Caco-2 (cell line): ENCODE measurements around the gene ZNF48. TPM values are rescaled to one million over a fixed set of nuclear protein-coding genes. Genes with fewer than 3 reads are reported as not detected.

Source experiments
- BruUV-seq: library from RNA; stranded (reverse); fragments of 400-500 nt; replicated peaks from 2 replicates; lab custom pipeline; 2021; lab: Mats Ljungman, UMichigan
- CTCF ChIA-PET: fragments of 300-600 bp; sonication (Branson Sonifier 250); formaldehyde crosslinking; loops from one replicate; lab custom pipeline; 2022; ENCODE audit warnings: antibody characterized with exemption; lab: Charles Lee
- POLR2A ChIA-PET: fragments of 300-600 bp; sonication (Branson Sonifier 250); formaldehyde crosslinking; loops from one replicate; lab custom pipeline; 2022; ENCODE audit warnings: antibody characterized with exemption; lab: Charles Lee
- DNase-seq, 2 experiments: peaks; one replicate each; pipeline versions ENCODE4 v3.0.0 to v3.0.0-alpha.2; 2020 to 2022
- H3K27me3 ChIP-seq: replicated peaks from 2 replicates; pipeline ENCODE4 v1.6.0; 2011; ENCODE audit warnings: low read length; ENCODE audit not compliant: control insufficient read depth, insufficient read depth
- H3K36me3 ChIP-seq: 2 replicates; pipeline ENCODE4 v1.5.1; 2011; ENCODE audit warnings: low read length; ENCODE audit not compliant: control insufficient read depth, insufficient read depth
- H3K4me1 ChIP-seq: fragments of 250-450 bp; sonication (Bioruptor Pico); 2 replicates; pipeline ENCODE4 v1.5.1; 2020; ENCODE audit warnings: mild to moderate bottlenecking
- H3K4me3 ChIP-seq: 2 replicates; pipeline ENCODE4 v1.5.1; 2011; ENCODE audit warnings: low read depth, mild to moderate bottlenecking, control low read depth, low read length
- H3K9me3 ChIP-seq: fragments of 250-450 bp; sonication (Bioruptor Pico); 2 replicates; pipeline ENCODE4 v1.5.1; 2020; ENCODE audit warnings: mild to moderate bottlenecking, moderate library complexity
- H3K27ac Mint-ChIP-seq: one replicate; pipeline ENCODE4 v1.8.0; 2022; ENCODE audit warnings: mixed read lengths; ENCODE audit not compliant: unreplicated experiment
- H3K27me3 Mint-ChIP-seq: one replicate; pipeline ENCODE4 v1.8.0; 2022; ENCODE audit warnings: mixed read lengths; ENCODE audit not compliant: insufficient read depth, unreplicated experiment
- H3K36me3 Mint-ChIP-seq: one replicate; pipeline ENCODE4 v1.8.0; 2022; ENCODE audit warnings: mild to moderate bottlenecking, mixed read lengths; ENCODE audit not compliant: insufficient read depth, unreplicated experiment
- H3K4me1 Mint-ChIP-seq: one replicate; pipeline ENCODE4 v1.8.0; 2022; ENCODE audit warnings: low read depth, mixed read lengths; ENCODE audit not compliant: unreplicated experiment
- H3K4me3 Mint-ChIP-seq: one replicate; pipeline ENCODE4 v1.8.0; 2022; ENCODE audit warnings: mild to moderate bottlenecking, moderate library complexity, mixed read lengths; ENCODE audit not compliant: unreplicated experiment
- H3K9me3 Mint-ChIP-seq: one replicate; pipeline ENCODE4 v1.8.0; 2022; ENCODE audit warnings: mixed read lengths; ENCODE audit not compliant: unreplicated experiment
- intact Hi-C: fragments of 100-400 bp; cut with micrococcal nuclease; formaldehyde crosslinking; loops from one replicate; pipeline ENCODE4 v1.10.0; 2022; ENCODE audit not compliant: unreplicated experiment
- total RNA-seq: library from RNA; stranded (reverse); gene quantifications from 2 replicates; pipeline ENCODE4 v1.2.3, GENCODE V29; 2022
- TF ChIP-seq, protein P1 (sequence below), 2 experiments: fragments of 200-600 bp in 1 of 2; IDR thresholded peaks; 1 replicate in 1 of 2; 2 replicates in 1 of 2; pipeline versions ENCODE4 v1.5.1 to v1.8.0; 2011 to 2022; ENCODE audit warnings: antibody characterized with exemption in 1 of 2, control low read depth in 1 of 2, inconsistent platforms in 1 of 2, low read depth in 1 of 2, low read length in 1 of 2, mild to moderate bottlenecking in 1 of 2, moderate library complexity in 1 of 2; ENCODE audit not compliant: insufficient read depth in 1 of 2, severe bottlenecking in 1 of 2, unreplicated experiment in 1 of 2

ZNF48 gene
- total RNA-seq, 1 experiment from 2014 or later, result 13.4 TPM

DNA sequence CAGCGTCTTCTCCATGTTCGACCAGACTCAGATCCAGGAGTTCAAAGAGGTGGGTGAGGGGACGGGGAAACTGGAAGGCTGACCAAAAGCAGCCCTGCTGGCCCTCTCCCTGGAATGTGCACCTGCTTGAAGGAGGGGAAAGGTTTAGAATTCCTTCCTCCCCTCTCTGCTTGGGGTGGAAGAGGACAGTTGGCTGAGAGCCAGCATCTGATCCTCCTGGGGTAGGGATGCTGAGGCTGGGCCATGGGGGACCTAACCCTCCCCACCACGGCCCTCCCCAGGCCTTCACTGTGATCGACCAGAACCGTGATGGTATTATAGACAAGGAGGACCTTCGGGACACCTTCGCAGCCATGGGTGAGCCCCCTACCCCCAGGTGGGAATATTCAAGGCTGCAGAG is 19.4 kb upstream of the ZNF48 start:
- Mint-ChIP-seq H3K9me3 (no peaks in the 10 kb centered on the region), H3K4me1 (peaks cover 30% of the 10 kb centered on the region), H3K27ac (peak overlapping the region; percentile 57), H3K4me3 (no peak overlapping the region), H3K27me3 (no peaks in the 10 kb centered on the region), H3K36me3 (peaks cover 20% of the 10 kb centered on the region)
- no peak for DNase-seq
- intact Hi-C loops, result no loop called here
- TF ChIP-seq, protein P1, sequence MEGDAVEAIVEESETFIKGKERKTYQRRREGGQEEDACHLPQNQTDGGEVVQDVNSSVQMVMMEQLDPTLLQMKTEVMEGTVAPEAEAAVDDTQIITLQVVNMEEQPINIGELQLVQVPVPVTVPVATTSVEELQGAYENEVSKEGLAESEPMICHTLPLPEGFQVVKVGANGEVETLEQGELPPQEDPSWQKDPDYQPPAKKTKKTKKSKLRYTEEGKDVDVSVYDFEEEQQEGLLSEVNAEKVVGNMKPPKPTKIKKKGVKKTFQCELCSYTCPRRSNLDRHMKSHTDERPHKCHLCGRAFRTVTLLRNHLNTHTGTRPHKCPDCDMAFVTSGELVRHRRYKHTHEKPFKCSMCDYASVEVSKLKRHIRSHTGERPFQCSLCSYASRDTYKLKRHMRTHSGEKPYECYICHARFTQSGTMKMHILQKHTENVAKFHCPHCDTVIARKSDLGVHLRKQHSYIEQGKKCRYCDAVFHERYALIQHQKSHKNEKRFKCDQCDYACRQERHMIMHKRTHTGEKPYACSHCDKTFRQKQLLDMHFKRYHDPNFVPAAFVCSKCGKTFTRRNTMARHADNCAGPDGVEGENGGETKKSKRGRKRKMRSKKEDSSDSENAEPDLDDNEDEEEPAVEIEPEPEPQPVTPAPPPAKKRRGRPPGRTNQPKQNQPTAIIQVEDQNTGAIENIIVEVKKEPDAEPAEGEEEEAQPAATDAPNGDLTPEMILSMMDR (IDR thresholded peaks at IDR 0.05; ENCODE audit: insufficient read depth in 1 of 2, low read depth in 1 of 2, low read length in 1 of 2, severe bottlenecking in 1 of 2, unreplicated experiment in 1 of 2), result no peak
- no peaks in the 10 kb centered on the region for H3K9me3 ChIP-seq
- H3K4me3 ChIP-seq, result no peak overlapping the region
- CTCF ChIA-PET, result no interaction called here
- H3K4me1 ChIP-seq, result peaks cover 26% of the 10 kb centered on the region
- POLR2A ChIA-PET, result interaction anchor here (0.6 to 1.1 kb wide), 2 partner anchors 21 to 1416 kb away, joined by 4 to 15 read pairs; partner anchors contain the start of gene CD2BP2
- BruUV-seq, result no TSS peak
- H3K27me3 ChIP-seq, result no peaks in the 10 kb centered on the region
- H3K36me3 ChIP-seq, result no peaks in the 10 kb centered on the region

DNA sequence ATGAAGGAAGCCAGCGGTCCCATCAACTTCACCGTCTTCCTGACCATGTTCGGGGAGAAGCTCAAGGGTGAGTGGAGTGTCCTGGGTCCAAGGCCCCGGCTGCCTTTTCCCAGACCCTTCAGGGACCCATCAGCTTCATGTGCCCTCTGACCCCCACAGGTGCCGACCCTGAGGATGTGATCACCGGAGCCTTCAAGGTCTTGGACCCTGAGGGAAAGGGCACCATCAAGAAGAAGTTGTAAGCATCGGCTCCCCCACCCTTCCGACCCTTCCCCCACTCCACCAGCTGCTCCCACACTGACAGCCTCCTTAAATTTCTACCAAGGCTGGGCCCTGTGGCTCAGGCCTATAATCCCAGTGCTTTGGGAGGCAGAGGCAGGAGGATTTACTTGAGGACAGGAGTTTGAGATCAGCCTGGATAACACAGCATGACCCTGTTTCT is 18.7 kb upstream of the ZNF48 start:
- POLR2A ChIA-PET, result interaction anchor here (1.1 kb wide), 1 partner anchor 21 kb away, joined by 4 read pairs; the partner anchor contains the start of gene CD2BP2
- no peak for DNase-seq
- BruUV-seq, result no TSS peak
- H3K27me3 Mint-ChIP-seq, result no peaks in the 10 kb centered on the region
- peaks cover 26% of the 10 kb centered on the region for H3K4me1 Mint-ChIP-seq
- H3K9me3 ChIP-seq, result no peaks in the 10 kb centered on the region
- no peak overlapping the region for H3K4me3 Mint-ChIP-seq
- TF ChIP-seq, protein P1 (IDR thresholded peaks at IDR 0.05; ENCODE audit: insufficient read depth in 1 of 2, low read depth in 1 of 2, low read length in 1 of 2, severe bottlenecking in 1 of 2, unreplicated experiment in 1 of 2), result no peak
- no peaks in the 10 kb centered on the region for H3K36me3 ChIP-seq
- peaks cover 22% of the 10 kb centered on the region for H3K4me1 ChIP-seq
- peak overlapping the region; percentile 15; the same call in 1 of the 2 replicates for H3K4me3 ChIP-seq
- peaks cover 24% of the 10 kb centered on the region for H3K36me3 Mint-ChIP-seq
- intact Hi-C loops, result no loop called here
- no peaks in the 10 kb centered on the region for H3K9me3 Mint-ChIP-seq
- no peak overlapping the region for H3K27ac Mint-ChIP-seq
- CTCF ChIA-PET, result no interaction called here
- no peaks in the 10 kb centered on the region for H3K27me3 ChIP-seq

DNA sequence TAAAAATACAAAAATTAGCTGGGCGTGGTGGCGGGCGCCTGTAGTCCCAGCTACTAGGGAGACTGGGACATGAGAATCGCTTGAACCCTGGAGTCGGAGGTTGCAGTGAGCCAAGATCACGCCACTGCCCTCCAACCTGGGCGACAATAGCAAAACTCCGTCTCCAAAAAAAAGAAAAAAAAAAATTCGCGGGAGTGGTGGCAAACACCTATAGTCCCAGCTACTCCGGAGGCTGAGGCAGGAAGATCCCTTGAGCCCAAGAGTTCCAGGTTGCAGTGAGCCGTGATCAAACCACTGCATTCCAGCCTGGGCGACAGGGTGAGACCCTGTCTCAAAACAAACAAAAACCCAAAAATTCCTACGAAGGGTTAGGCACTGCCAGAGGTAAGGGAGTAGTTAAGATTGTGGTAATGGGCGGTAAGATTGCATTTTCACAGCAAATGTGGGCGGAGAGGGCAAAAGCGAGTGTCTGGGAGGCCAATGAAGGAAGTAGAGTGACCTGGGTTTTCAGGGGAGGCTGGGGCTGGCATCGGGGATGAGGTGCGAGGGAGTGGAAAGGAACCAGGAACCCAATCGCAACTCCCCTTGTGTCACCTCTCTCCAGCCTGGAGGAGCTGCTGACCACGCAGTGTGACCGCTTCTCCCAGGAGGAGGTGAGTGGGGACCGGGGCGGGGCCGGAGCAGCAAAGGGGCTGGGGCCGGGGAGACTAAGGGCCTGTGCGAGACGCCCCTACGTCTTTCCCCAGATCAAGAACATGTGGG is 18.0 kb upstream of the ZNF48 start:
- H3K4me1 ChIP-seq, result peaks cover 18% of the 10 kb centered on the region
- Mint-ChIP-seq H3K36me3 (peaks cover 26% of the 10 kb centered on the region), H3K27me3 (no peaks in the 10 kb centered on the region), H3K9me3 (no peaks in the 10 kb centered on the region), H3K27ac (peak overlapping the region; percentile 98), H3K4me3 (peak overlapping the region; percentile 87), H3K4me1 (peaks cover 19% of the 10 kb centered on the region)
- ChIA-PET CTCF (interaction anchor here (0.6 to 1.4 kb wide), 3 partner anchors 18 to 265 kb away, joined by 3 to 7 read pairs (median 3); partner anchors contain the start of gene ZNF48), POLR2A (interaction anchor here (0.6 to 1.1 kb wide), 3 partner anchors 22 to 428 kb away, joined by 4 to 6 read pairs (median 6); partner anchors contain the start of gene CD2BP2)
- intact Hi-C loops, result no loop called here
- DNase-seq, result no peak
- no peaks in the 10 kb centered on the region for H3K9me3 ChIP-seq
- no peaks in the 10 kb centered on the region for H3K27me3 ChIP-seq
- H3K4me3 ChIP-seq, result peak overlapping the region; percentile 79
- TF ChIP-seq, protein P1 (IDR thresholded peaks at IDR 0.05; ENCODE audit: insufficient read depth in 1 of 2, low read depth in 1 of 2, low read length in 1 of 2, severe bottlenecking in 1 of 2, unreplicated experiment in 1 of 2), result no peak
- no peaks in the 10 kb centered on the region for H3K36me3 ChIP-seq
- TSS peak; percentile 89 for BruUV-seq
